Suppressor macrophage (primary cell): ENCODE measurements around the gene GPS1.

Experiments
- DNase-seq, 4 experiments: peaks; one replicate each; pipeline ENCODE4 v3.0.0-alpha.2; 2020 to 2022

Gene GPS1

GRCh38 chr17:82060001-82060380 is 8.3 kb downstream of the GPS1 start:
- no peak for DNase-seq

- DNase-seq = no peak
Observed at GRCh38 chr17:82060614-82061013, 8.9 kb downstream of the GPS1 start.

- no peak for DNase-seq
Observed at GRCh38 chr17:82061047-82061925, 9.6 kb downstream of the GPS1 start.

GRCh38 chr17:82062076-82062983 is 10.6 kb downstream of the GPS1 start:
- DNase-seq = peak in 1 of 4 experiments; percentile 31

GRCh38 chr17:82062984-82063368 is 11.3 kb downstream of the GPS1 start:
- no peak for DNase-seq

GRCh38 chr17:82063424-82064415 is 12.0 kb downstream of the GPS1 start:
- no peak for DNase-seq

GRCh38 chr17:82064433-82065192 is 12.9 kb downstream of the GPS1 start:
- DNase-seq = no peak

- peak; percentile 35 to 72 (median 56) for DNase-seq
Observed at GRCh38 chr17:82065193-82065637, 13.5 kb downstream of the GPS1 start.

- DNase-seq = peak; percentile 77 to 93 (median 88)
Observed at GRCh38 chr17:82065638-82066303, 14.1 kb downstream of the GPS1 start, which contains the start of gene DUS1L. DUS1L (minus strand) TSS chr17:82065804; CDS start chr17:82065059, 745 bp downstream.

GRCh38 chr17:82070611-82071010 is 18.9 kb downstream of the GPS1 start:
- no peak for DNase-seq

- DNase-seq = no peak
Observed at GRCh38 chr17:82072827-82073226, 21.1 kb downstream of the GPS1 start.

- DNase-seq = no peak
Observed at GRCh38 chr17:82073446-82073845, 21.7 kb downstream of the GPS1 start.

GRCh38 chr17:82076018-82076784 is 24.5 kb downstream of the GPS1 start:
- no peak for DNase-seq

- DNase-seq = no peak
Observed at GRCh38 chr17:82076785-82077591, 25.3 kb downstream of the GPS1 start.

- no peak for DNase-seq
Observed at GRCh38 chr17:82077617-82078358, 26.1 kb downstream of the GPS1 start.

- no peak for DNase-seq
Observed at GRCh38 chr17:82078433-82078832, 26.7 kb downstream of the GPS1 start.

GRCh38 chr17:82079001-82079677 is 27.4 kb downstream of the GPS1 start:
- DNase-seq = no peak
